ENCODE measurements around the gene FMNL1. TPM values are rescaled to one million over a fixed set of nuclear protein-coding genes. Genes with fewer than 3 reads are reported as not detected.
A peak's percentile ranks its signal among the peaks of the same experiment; 100 is the strongest.

The FMNL1 gene
- total RNA-seq, 4 donors from 2014 or later, result 3.2 to 7.6 (median 4.2) TPM

DNA sequence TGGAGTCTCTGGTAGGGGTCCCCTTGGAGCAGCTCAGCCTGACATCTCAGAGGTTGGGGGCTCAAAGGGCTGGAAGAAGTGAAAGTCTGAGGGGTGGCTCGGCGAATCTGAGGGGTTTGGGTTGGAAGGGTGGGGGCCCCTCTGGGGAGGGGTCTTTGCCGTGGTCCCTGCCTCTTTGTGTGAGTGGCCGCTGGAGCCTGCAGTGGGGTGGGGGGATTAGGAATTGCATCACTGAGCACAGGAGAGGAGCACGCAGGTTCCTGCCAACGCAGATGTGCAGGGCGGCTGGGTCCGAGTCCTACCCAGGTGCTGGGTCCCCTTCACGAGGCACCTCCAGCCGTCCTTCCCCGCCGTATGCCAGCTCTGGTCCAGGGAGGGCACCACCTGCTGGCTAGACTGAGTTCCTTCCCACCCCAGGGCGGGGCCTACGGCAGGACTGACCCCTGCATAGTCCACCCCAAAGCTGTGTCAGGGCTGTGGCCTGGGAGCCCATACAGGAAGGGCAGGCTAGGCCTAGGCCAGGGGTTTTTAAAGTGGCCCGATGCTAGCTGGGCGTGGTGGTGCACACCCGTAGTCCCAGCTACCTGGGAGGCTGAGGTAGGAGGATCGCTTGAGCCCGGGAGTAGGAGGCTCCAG, 9.9 kb downstream of the FMNL1 start:
- no peaks in the 10 kb centered on the region for H3K9me3 ChIP-seq
- TF ChIP-seq CTCF (IDR thresholded peaks at IDR 0.05) (peak in 4 of 6 experiments; percentile 15 to 46 (median 20)), POLR2A (IDR thresholded peaks at IDR 0.05) (no peak)
- no peak overlapping the region for H3K4me3 ChIP-seq (replicated peaks in 1 of 3)
- H3K36me3 ChIP-seq, result no peaks in the 10 kb centered on the region
- H3K27me3 ChIP-seq, result no peaks in the 10 kb centered on the region
- peak; percentile 37 to 44 for DNase-seq
- intact Hi-C loops (cut with DNase I), result no loop called here
- H3K4me1 ChIP-seq, result peaks cover 0 to 18% of the 10 kb centered on the region in 2 donors
- H3K27ac ChIP-seq, result no peak overlapping the region
- 54 to 59% methylated on average over 14 to 18 of the region's 19 CpGs for WGBS, 2 donors

DNA sequence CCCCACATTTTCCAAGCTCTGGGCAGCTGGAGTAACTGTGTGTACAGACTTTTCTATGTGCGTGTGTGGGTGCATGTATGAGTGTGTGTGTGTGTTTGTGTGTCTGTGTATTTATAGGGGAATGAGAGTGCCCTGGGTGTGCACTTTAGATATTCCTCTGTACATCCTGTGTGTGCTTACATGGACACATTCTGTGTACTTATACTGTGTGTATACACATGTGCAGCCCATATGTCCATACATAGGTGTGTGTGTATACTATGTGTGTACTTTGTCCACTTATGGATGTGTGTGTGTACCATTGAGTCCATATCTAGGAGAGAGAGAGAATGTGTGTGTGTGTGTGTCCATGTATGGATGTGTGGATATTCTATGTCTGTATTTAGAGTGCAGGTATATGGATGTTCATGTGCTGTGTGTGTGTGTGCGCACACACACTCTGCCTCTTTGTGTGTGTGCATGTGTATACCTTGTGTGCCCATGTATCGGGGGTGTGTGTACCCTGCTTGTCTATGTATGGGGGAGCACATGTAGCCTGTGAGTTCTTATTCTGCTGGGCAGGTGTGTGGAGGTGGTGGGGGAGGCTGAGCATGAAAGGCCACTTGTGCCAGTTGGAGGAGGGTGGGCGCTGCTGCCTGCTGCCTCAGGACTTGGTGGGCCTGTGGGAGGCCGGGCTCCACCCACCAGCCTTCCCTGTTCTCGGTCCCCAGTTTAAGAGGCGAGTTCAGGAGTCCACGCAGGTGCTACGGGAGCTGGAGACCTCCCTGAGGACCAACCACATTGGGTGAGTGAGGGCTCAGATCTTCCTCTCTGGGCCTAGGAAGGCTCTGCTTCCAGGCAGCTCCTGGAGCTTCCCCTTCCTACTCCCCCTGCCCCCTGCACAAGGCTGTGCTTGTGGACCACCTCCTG, 11.1 kb downstream of the FMNL1 start:
- WGBS, 2 donors, result 89 to 98% methylated on average over 9 of the region's 9 CpGs
- no peak for TF ChIP-seq CTCF (IDR thresholded peaks at IDR 0.05)
- TF ChIP-seq POLR2A (IDR thresholded peaks at IDR 0.05), result no peak
- Histone ChIP-seq H3K9me3 (no peaks in the 10 kb centered on the region), H3K27ac (no peak overlapping the region), H3K36me3 (no peaks in the 10 kb centered on the region), H3K4me1 (peaks cover 0 to 18% of the 10 kb centered on the region in 2 donors), H3K27me3 (no peaks in the 10 kb centered on the region), H3K4me3 (replicated peaks in 1 of 3) (no peak overlapping the region)
- no peak for DNase-seq
- intact Hi-C loops (cut with DNase I), result no loop called here

GRCh38 chr17:45233423-45233924, 11.8 kb downstream of the FMNL1 start:
- intact Hi-C loops (cut with DNase I), result no loop called here
- WGBS, 2 donors, result 75 to 85% methylated on average over 6 to 8 of the region's 8 CpGs
- H3K27ac ChIP-seq, result no peak overlapping the region
- TF ChIP-seq CTCF (IDR thresholded peaks at IDR 0.05), result no peak
- H3K4me1 ChIP-seq, result peaks cover 0 to 15% of the 10 kb centered on the region in 2 donors
- no peak overlapping the region for H3K4me3 ChIP-seq (replicated peaks in 1 of 3)
- no peaks in the 10 kb centered on the region for H3K36me3 ChIP-seq
- DNase-seq, result no peak
- no peaks in the 10 kb centered on the region for H3K27me3 ChIP-seq
- no peaks in the 10 kb centered on the region for H3K9me3 ChIP-seq

- 25 to 39% methylated on average over 6 of the region's 6 CpGs for WGBS, 2 donors
- no peak for DNase-seq
- H3K4me1 ChIP-seq, result peaks cover 0 to 9% of the 10 kb centered on the region in 2 donors
- no peaks in the 10 kb centered on the region for H3K36me3 ChIP-seq
- H3K9me3 ChIP-seq, result no peaks in the 10 kb centered on the region
- peak in 1 of 6 experiments; percentile 5 for TF ChIP-seq CTCF (IDR thresholded peaks at IDR 0.05)
- no peak for TF ChIP-seq POLR2A (IDR thresholded peaks at IDR 0.05)
- no peak overlapping the region for H3K27ac ChIP-seq
- H3K4me3 ChIP-seq (replicated peaks in 1 of 3), result no peak overlapping the region
- intact Hi-C loops (cut with DNase I), result no loop called here
- H3K27me3 ChIP-seq, result no peaks in the 10 kb centered on the region
These were observed 13.1 kb downstream of the FMNL1 start for GRCh38 chr17:45234641-45235415.
